Stimulated activated CD8-positive, alpha-beta memory T cell treated with anti-CD3 and anti-CD28 coated beads, Interleukin-4, amount 100 ng/mL, for 48 hours (primary cell): Measurements from ENCODE around the gene BRAF.
"Not testable (repeated sequence)": the region's sequence is repeated elsewhere in the genome, so short reads cannot be mapped to it uniquely, and the experiment has no call there.

ENCODE experiments used
- DNase-seq: peaks from one replicate; pipeline ENCODE4 v3.0.0-alpha.2; 2020

BRAF gene

DNA sequence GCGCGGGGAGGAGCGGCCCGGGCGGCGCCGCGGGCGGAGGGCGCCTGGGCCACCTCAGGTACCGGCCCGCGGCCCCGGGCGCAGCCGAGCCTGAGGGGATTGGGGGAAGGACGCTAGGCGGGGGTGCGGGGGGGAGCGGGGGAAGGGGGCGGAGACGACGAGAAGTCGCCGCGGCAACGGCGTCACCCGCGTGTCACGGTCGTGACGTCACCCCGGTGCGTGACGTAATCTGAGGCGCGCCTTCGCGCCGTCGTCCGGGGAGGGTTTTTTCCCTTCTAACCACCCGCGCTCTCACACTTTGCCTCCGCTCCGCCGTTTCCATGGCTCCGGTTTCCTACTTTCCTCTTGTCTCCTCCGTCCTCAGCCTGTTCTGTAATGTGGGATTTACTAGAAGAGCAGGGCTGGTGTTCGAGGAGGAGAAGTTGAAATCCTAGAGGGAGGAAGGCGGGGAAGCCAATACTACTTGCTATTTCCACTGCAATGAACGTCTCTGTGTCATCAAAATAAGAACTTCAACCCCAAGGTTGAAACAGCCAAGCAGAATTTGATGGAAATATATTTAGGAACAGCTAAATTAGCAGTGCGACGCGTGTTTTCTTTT lies at the start of gene BRAF:
BRAF (minus strand) TSS at position 109 of the 601 bp plus-strand sequence. CDS start 226 bp downstream, outside the sequence.
- peak; percentile 98 for DNase-seq

DNA sequence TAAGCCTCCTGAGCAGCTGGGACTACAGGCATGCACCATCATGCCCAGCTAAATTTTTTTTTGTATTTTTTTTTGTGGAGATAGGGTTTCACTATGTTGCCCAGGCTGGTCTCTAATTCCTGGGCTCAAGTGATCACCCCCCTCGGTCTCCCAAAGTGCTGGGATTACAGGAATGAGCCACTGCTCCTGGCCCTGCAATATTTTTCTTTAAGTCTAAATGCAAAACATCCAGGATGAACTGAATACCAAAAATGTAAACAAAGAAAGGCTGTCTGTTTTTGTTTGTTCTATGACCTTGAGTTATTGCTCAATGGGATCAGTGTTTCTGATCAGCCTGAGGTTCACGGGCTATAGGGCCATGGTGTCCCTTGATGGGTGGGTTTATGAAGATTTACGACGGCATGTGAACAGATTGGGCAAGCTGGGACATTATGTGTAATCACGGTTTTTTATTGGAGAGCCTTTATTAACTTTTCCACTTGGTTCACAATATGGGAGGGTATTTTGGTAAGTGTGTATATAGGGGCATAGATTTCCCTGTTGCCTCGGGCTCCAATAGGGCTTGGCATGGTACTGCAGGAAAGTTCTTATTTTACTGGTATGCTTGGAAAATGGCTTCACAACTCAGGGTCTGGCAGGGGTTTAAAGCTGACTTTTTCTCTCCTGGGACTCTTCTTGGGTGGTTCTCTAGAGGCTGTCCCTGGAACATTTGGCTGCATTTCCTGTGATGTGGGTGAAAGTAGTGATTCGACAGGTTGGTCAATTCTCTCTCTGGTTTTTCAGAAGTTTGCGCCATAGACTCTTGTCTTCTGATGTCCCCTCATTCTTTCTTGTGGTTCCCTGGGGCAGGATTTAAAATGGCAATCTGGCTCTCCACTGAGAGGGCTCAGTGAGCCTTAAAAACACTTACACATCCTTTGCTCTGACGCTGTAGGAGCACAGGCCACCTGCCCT lies 48.4 kb upstream of the BRAF start:
- DNase-seq: no peak

DNA sequence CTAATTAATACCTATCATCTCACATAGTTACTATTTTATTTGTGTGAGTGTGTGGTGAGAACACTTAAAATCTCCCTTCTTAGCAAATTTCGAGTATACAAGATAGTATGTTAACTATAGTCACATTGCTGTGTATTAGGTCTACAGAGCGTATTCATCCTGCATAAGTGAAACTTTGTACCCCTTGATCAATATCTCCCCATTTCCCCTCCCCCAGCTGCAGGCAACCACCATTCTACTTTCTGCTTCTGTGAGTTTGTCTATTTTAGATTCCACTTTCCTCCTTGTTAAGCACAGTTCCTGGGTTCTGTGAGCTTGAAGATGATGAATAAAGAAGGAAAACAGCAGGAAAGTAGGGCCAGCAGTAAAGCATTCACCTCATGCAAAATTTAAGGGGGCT lies 47.6 kb upstream of the BRAF start:
- DNase-seq: no peak

DNA sequence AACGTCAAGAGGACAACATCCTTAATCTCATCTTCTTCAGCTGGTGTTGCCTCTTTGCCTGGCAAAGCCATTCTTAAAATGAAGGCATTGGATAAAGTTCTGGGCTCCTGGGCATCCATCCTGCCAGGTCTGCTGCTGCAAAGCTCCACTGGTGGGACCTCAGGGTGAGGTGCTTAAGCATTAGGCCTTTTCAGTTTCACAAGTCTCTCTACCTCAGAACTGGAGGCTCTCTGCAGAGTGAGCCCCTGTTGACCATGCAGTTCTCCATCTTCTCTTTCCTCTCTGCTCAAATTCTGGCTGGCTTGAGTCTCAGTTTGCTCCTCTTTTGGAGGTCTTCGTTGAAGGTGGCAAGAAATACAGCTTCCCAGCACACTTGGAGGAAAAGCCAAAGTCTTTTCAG lies 42.7 kb upstream of the BRAF start:
- no peak for DNase-seq

DNA sequence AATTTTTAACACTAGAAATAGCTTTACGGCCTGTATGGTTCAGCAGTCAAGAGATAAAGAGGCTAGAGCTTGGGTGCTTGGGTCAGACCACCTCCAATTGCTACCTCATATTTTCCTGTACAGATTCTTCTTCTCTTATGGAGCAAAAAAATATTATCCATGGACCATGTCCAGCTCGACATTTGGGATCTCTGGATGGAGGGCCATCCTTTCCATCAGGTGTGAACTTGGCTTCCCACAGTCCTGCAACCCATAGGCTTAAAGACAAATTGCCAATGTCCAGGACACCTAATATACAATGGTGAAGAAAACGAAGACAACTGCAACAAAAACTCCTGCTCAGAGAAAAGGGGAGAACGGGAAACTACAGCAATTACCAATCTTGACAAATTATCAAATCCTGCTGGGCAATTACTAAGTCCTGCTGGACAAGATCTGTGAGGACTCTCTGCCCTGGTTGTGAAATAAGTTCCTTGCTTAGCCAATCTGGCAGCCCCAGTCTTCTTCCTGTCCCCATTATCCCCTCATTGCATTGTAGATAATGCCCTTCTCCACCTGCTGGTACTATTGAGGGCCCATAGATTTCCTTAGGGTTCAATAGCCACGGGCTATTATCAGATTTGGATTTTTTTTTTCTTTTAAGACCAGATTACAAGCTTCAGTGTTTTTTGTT lies 42.0 kb upstream of the BRAF start:
- no peak for DNase-seq

DNA sequence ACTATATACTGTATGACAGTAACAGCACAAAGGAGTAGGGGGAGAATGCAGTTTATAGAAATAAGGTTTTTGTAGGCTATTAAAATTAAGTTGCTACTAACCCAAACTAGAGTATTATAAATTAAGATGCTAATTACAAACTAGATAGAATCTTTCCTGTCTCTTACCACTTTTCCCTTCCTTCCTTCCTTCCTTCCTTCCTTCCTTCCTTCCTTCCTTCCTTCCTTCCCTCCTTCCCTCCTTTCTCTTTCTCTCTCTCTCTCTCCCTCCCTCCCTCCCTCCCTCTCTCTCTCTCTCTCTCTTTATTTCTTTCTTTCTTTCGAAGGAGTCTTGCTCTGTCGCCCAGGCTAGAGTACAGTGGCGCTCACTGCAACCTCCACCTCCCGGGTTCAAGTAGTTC lies 36.4 kb upstream of the BRAF start:
- DNase-seq: no peak

DNA sequence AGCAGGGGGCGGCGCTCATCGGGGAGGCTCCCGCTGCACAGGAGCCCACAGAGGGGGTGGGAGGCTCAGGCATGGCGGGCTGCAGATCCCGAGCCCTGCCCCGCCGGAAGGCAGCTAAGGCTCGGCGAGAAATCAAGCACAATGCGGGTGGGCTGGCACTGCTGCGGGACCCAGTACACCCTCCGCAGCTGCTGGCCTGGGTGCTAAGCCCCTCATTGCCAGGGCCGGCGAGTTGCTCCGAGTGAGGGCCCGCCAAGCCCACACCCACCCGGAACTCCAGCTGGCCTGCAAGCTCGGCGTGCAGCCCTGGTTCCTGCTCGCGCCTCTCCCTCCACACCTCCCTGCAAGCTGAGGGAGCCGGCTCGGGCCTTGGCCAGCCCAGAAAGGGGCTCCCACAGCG lies 32.3 kb upstream of the BRAF start:
- not testable (repeated sequence) for DNase-seq

DNA sequence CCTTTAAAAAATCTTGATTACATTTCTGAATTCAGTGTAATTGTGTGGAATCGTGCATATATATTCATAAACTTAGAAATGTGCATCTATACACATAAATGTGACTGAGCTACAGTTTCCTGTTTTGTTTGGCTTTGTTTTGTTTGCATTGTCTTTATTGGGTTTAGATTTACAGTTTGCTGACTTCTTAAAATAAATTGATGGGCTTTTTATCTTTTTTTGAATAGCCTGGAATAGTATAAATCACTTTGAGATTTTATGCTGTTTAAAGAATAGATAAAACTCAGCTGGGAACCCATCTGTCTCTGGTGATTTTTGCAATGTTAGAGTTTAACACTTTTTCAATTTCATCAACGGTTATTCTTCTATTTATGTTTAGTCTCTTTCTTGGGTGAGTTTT lies 21.2 kb upstream of the BRAF start:
- no peak for DNase-seq

DNA sequence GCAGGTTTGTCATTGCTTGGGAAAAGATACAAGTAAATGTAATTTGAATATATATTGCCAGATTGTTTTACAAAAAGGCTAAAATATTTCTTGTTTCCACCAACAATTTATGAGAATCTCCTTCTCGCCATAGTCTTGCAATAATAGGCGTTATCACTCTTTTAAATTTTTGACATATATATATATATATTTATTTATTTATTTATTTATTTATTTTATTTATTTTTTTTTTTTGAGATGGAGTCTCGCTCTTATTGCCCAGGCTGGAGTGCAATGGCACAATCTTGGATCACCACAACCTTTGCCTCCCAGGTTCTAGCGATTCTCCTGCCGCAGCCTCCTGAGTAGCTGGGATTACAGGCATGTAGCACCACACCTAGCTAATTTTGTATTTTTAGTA lies 17.5 kb upstream of the BRAF start:
- not testable (repeated sequence) for DNase-seq

DNA sequence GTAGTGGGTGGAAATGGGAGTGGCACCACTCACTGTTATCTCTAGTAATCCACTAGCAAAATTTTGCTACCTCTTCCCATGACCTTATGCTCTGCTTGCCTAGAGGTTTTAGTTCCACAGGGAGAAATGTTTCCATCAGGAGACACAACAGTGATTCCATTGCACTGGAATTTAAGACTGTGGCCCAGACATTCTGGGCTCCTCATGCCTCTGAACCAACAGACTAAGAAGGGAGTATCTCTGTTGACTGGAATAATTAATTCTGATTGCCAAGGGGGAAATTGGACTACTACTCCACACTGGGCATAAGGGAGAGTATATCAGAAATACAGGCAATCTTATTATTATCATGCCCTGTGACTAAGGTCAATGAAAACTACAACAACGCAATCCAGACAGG lies 16.2 kb upstream of the BRAF start:
- DNase-seq: no peak

DNA sequence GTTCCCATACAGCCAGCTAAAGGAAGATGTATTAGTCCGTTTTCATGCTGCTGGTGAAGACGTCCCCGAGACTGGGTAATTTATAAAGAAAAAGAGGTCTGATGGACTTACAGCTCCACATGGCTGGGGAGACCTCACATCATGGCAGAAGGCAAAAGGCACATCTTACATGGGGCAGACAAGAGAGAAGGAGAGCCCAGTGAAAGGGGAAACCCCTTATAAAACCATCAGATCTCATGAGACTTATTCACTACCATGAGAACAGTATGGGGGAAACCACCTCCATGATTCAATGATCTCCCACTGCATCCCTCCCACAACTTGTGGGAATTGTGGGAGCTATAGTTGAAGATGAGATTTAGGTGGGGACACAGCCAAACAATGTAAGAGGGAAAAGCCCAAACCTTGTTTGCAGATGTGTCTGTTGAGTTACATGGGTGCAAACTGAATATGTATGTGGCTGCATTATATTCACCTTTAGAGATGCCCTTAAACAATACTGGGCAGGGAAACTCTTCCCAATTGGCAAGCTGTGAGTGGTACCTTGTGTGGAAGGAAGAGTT lies 13.1 kb upstream of the BRAF start:
- no peak for DNase-seq

DNA sequence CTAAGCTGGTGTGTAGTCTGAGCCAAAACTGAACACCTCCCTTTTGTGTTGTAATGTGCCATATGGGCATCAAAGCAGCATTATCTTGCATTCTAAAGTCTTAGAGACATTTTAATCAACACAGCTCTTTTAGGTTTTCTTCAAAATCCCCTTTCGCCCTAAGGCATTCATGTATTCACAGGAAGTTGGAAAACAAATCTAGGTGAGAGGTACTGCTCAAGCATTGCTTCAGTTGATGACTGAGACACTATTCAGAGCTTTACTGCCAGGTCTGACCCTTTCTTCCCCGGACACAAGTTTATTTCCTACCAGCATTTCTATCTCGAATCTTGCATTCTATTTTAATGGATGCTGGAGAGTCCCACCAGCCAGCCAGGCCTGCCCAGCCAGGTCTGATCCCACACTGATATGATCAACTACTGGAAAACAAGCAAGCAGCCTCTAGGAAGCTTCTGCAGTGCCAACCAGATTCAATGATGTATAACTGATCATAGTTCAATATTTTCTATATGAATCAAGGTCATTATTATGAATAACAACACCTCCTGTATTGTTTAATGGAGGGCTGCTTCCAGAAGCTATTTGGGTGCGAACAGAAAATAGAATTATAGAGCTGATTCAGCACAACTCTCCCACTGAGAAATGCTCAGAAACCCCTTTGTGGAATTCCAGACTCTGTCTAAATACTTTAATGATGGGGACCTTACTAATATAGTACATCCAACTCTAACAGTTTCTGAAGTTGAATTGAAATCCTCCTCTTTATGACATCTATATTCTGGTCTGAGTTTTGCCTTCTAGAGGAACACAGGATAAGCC lies 4.0 kb upstream of the BRAF start:
- DNase-seq: no peak

DNA sequence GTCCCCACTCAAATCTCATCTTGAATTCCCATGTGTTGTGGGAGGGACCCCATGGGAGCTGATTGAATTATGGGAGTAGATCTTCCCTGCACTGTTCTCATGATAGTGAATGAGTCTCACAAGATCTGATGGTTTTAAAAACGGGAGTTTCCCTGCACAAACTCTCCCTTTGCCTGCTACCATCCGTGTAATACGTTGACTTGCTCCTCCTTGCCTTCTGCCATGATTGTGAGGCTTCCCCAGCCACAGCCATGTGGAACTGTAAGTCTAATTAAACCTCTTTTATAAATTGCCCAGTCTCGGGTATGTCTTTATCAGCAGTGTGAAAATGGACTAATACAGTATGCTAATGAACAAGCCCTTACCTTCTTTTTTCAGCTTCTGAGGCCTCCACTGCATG lies 3.2 kb upstream of the BRAF start:
- DNase-seq: not testable (repeated sequence)

DNA sequence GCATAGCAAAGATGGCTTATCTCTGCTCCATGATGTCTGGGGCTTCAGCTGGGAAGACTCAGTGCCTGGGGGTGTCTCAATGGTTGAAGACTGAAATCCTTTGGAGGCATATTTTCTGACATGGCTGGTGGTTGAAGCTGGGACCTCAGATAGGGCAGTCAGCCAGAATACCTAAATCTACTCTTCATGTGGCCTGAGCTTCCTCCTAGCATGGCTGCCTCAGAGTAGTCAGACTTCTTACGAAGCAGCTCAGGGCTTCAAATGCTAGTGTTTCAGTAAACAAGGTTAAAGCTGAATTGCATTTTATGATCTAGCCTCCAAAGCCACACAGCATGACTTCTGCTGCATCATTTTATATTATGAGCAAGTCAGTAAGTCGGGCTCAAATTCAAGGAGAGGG lies 2.6 kb upstream of the BRAF start:
- no peak for DNase-seq

DNA sequence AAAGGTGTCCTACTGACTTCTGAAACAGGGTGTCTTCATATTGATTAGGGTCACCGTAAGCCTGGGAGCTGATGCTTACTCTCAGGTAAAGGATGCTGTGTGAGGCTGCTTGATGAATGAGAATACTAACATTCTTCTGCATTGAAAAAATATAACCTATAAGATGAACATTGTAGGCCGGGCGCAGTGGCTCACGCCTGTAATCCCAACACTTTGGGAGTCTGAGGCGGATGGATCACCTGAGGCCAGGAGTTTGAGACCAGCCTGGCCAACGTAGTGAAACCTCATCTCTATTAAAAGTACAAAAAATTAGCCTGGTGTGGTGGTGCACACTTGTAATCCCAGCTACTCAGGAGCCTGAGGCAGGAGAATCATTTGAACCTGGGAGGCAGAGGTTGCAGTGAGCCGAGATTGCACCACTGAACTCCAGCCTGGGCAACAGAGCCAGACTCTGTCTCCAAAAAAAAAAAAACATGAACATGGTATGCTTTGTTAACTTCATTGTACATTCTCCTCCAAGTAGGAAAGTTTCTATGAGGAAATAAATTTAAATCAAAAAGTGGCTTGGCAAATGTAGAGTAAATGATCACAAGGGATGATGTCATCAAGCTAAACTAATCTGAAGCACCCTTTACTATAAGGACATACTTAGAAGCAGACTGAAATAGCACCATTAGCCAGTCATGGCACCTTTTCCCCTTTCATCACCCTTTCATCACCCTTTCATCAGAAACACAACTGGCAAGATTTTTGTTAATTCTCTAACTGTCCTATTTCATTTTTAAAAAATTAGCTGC lies 1.5 kb upstream of the BRAF start:
- DNase-seq: no peak

DNA sequence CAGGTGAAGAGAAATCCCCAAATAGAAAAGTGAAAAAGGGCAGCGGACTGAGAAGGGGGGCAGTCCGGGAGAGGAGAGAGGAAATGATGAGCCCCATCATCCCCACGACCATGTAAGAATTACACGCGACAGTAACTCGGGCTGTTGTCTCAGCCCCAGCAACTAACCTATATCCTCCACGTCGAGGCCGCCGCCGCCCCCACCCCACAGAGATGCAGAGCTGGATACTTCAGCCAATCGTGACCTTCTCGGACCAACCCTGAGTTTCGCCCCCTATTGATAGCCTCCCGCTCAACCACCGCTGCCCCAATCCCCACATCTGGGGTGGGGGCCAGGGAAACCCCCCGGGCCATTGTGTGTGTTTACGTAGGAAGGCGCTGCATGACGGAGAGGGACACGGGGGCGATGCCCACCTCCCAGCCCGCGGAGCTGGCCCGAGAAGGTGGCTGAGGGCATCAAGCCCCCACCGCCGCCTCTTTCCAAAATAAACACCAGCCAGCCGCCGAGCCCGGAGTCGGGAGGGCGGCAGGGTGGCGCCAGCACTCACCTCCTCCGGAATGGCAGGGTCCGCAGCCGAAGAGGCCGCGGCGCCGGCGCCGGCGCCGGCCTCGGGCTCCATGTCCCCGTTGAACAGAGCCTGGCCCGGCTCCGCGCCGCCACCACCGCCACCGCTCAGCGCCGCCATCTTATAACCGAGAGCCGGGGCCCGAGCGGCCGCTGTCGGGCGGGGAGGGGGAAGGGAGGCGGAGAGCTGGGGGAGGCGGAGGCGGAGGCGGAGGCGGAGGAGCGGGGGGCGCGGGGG lies 509 bp downstream of the BRAF start:
- peak; percentile 75 for DNase-seq

DNA sequence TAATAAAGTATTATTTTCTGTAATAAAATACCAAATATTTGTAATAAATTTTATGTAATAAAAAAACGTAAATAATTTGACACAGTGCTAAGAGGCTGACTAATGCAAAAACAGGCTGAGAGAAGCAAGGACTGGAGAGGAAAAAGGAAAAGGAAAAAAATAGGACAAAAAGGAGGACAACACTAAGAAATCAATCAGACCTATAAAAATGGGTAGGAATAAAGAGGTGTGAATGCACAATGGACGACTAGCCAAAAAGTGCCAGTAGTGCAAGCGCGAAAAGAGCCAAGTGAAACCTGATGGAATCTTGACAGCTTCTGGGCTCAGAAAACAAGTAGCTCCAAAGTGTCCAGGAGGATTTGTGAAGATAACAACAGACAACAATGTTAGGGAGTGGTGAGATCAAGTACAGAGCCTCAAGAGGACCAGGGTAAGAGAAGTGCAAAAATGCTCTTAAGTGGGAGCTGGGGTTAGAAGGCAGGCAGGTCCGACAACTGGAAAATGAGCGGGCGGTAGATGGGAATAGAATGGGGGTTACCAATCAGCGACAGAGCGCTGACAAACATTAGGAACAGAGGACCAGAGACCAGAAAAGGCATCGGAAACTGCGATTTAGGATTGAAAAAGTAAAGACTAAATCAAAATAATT lies 1.2 kb downstream of the BRAF start:
- DNase-seq: no peak

DNA sequence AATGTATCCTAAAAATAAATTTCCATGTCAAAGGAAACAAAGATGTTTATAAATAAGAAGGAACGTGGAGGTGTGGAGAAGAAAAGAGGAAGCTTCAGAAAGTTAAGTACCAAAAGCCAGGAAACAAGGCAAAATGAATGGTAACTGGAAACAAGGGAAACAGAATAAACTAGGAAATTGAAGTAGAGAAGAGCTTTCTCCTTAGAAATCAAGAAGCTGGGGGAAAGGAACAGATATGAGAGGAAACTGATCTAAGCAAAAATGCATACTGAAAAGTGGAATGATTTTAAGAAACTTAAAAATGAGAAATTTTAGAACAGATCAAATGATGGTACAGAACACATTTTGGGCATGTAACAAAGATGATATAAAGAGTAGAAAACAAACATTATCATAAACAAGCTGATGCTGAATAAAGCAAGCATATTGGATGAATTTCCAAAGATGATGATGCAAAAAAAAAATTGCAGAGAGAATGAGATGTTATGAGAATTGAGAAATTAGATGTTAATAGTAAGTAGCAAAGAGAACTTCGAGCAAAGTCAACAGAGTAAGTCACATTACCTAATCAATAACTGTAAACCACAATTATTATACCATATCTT lies 1.9 kb downstream of the BRAF start:
- DNase-seq: no peak

DNA sequence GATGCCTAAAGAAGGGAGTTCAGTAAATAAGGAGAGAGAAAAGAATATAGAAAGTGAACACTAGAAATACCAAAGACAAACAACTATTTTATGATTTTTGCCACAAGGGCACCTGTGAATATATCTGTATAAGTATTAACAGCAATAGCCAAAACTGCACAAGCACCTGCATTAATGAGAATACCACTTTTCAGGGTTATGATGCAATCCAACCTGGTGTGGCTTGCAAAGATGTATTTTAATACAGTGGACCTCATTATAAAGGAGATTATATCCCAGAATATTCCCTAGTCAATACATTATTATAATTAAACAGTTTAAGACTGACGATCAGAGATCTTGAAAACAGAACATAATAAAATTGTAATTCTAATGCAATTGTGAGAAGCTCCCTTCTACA lies 4.0 kb downstream of the BRAF start:
- DNase-seq: no peak

DNA sequence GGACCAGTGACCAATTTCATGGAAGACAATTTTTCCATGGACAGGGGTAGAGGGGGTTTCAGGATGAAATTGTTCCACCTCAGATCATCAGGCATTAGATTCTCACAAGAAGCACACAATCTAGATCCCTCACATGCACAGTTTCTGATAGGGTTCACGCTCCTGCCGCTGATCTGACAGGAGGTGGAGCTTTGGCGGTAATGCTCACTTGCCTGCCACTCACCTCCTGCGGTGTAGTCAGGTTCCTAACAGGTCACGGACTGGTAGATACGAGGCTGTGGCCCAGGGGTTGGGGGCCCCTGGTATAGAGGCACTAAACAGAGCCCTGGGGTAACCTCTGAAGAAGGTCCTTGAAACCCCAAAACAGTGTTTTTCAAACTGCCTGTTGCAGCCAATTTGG lies 6.5 kb downstream of the BRAF start:
- no peak for DNase-seq
